A673 (cell line): ENCODE results near the gene BPIFA1.

ENCODE experiments used
- CTCF ChIP-seq: fragments of 300-800, 200-600 bp; sonication (generic); conservative IDR thresholded peaks from 2 replicates; pipeline ENCODE4 v1.5.1; 2017; ENCODE audit warnings: low read depth, mild to moderate bottlenecking, antibody characterized with exemption, low read length, moderate library complexity, mixed read lengths
- EZH2 ChIP-seq: fragments of 200-600 bp; sonication (generic); IDR thresholded peaks from 2 replicates; pipeline ENCODE4 v1.6.1; 2017; ENCODE audit warnings: borderline replicate concordance, low read depth, mild to moderate bottlenecking, mixed read lengths, antibody characterized with exemption, low read length; ENCODE audit not compliant: poor library complexity, severe bottlenecking

- TF ChIP-seq CTCF = no peak
- no peak for TF ChIP-seq EZH2
Observed at GRCh38 chr20:33240923-33241322, 5.1 kb downstream of the BPIFA1 start.
